GM23248 (cell line): ENCODE data around the gene SH3PXD2A.

Experiments used
- EZH2 ChIP-seq: fragments of 200-600 bp; sonication (generic); IDR thresholded peaks from 2 replicates; pipeline ENCODE4 v1.6.1; 2018; ENCODE audit warnings: antibody characterized with exemption, mild to moderate bottlenecking; ENCODE audit not compliant: insufficient read depth, poor library complexity, severe bottlenecking
- EZH2phosphoT487 ChIP-seq: fragments of 200-600 bp; sonication (generic); IDR thresholded peaks from 2 replicates; pipeline ENCODE4 v1.6.1; 2018; ENCODE audit warnings: antibody characterized with exemption, moderate library complexity, mild to moderate bottlenecking, low read depth; ENCODE audit not compliant: insufficient read depth

GRCh38 chr10:103762162-103762561, 93.2 kb downstream of the SH3PXD2A start:
- TF ChIP-seq EZH2phosphoT487 (no peak), EZH2 (no peak)
